NCI-H524 (cell line): ENCODE data around the gene ZNF799.
"Not testable (repeated sequence)": the region's sequence is repeated elsewhere in the genome, so short reads cannot be mapped to it uniquely, and the experiment has no call there.

Source experiments
- DNase-seq, 2 experiments: peaks; one replicate each; lab custom pipeline; 2025; lab: John Stamatoyannopoulos, UW

ZNF799 gene

GRCh38 chr19:12362236-12362635 lies 38.8 kb downstream of the ZNF799 start:
- DNase-seq = not testable (repeated sequence)

DNA sequence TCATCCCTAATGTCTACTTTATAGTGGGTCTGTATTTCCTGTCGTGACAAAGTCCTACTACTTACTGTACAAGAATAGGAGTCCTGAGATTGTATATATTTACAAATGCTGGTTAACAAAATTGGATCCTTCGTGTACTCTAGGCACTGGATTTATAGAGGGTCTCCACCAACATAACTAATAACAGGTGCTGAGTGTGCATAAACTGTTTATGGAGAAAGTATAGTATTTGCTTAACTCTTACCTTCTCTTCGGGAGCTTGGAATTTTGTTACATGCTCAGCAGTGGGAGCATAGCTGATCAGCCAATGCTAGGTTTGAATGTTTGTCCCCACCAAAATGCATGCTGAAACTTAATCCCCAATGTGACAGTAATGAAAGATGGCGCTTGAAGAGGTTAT lies 47.7 kb downstream of the ZNF799 start:
- DNase-seq = no peak

DNA sequence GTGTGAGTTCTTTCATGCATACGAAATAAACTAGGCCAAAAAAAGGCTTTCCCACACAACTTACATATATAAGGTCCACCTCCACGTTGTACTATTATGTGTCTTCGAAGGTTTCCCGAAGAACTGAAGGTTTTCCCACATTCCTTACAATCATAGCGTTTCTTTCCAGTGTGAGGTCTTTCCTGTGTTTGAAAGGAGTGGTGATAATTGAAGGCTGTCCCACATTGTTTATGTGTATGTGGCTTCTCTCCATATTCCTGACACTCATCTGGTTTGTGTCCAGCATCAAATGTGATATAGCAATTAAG lies 50.2 kb downstream of the ZNF799 start:
- no peak for DNase-seq

GRCh38 chr19:12350185-12350889 lies 50.7 kb downstream of the ZNF799 start:
- no peak for DNase-seq

- DNase-seq = peak in 1 of 2 experiments; percentile 31
Observed at GRCh38 chr19:12346896-12347295, 54.2 kb downstream of the ZNF799 start.

DNA sequence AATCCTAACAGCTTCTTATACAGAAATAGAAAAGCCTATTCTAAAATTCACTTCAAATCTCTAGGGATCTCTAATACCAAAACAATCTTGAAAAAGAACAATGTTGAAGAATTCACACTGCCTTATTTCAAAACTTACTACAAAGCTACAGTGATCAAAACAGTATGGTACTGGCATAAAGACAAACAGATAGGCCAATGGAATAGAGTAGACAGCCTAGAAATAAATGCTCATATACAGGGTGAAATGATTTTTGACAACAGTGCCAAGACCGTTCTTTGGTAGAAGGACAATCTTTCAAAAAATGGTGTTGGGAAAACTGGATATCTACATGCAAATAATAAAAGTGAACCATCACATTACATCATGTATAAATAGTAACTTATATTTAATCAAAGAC lies 55.9 kb downstream of the ZNF799 start:
- no peak for DNase-seq
